C4-2B (cell line): ENCODE measurements around the gene OSBPL1A.

Source experiments
- H3K27ac ChIP-seq: fragments of 450-650 bp; 2 replicates; pipeline ENCODE4 v1.5.1; 2017
- ZFX ChIP-seq: fragments of 450-650 bp; IDR thresholded peaks from 2 replicates; pipeline ENCODE4 v1.6.1; 2017
- TF ChIP-seq, protein P1 (sequence below): fragments of 450-650 bp; conservative IDR thresholded peaks from 2 replicates; pipeline ENCODE4 v1.5.1; 2017; ENCODE audit warnings: mild to moderate bottlenecking

Gene OSBPL1A

DNA sequence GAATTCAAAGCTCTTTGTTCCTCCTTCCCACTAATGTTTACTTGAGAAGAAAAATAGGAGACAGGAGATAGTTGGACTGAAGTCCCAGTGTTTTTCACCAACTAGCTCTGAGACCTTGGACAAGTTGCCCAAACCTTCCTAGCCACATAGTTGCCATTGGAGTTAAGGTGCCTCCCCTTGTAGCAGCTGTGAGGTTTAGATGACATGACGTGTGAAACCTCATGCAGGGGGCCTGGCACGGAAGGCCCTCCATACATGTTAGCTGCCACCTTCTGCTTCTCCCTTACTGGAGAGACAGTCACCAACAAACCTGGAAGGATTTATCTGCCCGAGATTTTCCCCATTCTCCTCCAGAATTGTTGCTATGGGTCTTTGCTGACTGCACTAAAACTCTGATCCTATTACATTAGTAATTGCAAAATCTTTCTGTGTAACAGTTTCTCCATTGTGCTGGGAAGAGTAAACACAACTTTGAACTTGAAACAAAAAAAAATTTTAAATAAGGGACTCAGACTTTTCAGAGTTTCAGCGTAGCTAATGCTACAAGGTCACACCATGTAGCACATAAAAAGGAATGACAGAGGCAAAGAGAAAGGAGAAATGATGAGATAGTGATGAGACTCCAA lies 282.6 kb downstream of the OSBPL1A start:
- no peak overlapping the region for H3K27ac ChIP-seq
- no peak for TF ChIP-seq ZFX
- TF ChIP-seq, protein P1, sequence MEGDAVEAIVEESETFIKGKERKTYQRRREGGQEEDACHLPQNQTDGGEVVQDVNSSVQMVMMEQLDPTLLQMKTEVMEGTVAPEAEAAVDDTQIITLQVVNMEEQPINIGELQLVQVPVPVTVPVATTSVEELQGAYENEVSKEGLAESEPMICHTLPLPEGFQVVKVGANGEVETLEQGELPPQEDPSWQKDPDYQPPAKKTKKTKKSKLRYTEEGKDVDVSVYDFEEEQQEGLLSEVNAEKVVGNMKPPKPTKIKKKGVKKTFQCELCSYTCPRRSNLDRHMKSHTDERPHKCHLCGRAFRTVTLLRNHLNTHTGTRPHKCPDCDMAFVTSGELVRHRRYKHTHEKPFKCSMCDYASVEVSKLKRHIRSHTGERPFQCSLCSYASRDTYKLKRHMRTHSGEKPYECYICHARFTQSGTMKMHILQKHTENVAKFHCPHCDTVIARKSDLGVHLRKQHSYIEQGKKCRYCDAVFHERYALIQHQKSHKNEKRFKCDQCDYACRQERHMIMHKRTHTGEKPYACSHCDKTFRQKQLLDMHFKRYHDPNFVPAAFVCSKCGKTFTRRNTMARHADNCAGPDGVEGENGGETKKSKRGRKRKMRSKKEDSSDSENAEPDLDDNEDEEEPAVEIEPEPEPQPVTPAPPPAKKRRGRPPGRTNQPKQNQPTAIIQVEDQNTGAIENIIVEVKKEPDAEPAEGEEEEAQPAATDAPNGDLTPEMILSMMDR: no peak

DNA sequence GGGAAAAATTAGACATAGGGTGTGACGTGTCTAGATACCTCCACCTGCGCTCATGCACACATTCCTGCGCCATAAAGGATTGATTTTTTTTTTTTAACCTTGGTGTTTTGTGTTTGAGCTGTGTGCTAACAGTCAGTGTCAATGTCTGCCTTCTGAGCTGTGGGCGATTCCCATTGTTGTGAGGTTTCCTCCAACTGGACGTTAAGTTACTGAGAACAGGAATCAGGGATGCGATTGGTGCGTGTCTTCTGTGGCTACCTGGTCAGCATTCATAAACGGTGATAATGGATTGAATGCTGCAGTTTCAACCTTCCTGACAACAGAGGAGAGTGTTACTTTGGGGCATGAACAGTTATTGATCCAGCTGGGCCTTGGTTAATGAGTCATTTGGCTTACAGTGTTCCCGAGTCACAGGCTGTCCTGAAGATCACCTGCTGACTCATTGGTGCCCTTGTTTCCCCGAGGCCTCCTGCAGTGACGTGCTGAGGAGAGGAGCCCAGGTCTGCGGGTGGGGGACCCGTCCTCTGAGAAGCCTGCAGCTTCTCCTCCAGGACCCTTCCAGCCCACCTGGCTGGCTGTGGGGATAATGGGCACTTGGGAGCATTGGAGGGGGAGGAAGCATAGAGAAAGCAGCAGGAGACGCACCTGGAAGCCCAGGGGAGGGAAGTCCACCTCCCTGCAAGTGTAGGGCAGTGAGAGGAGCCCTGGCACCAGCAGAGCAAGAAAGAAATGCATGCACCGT lies 284.6 kb downstream of the OSBPL1A start:
- TF ChIP-seq, protein P1: no peak
- no peak for TF ChIP-seq ZFX

GRCh38 chr18:24112464-24112863 lies 285.2 kb downstream of the OSBPL1A start:
- H3K27ac ChIP-seq: no peak overlapping the region
- TF ChIP-seq ZFX: no peak
- TF ChIP-seq, protein P1: no peak

More for the DNA sequence above, 284.6 kb downstream of the OSBPL1A start:
- no peak overlapping the region for H3K27ac ChIP-seq
